OCI-LY3 (cell line): ENCODE measurements around the gene TM4SF20.

ENCODE experiments used
- H2AFZ ChIP-seq: fragments of 200-600, 300-600 bp; shearing (Covaris generic); 2 replicates; pipeline ENCODE4 v1.6.0; 2014; ENCODE audit warnings: antibody characterized with exemption, low read depth, low read length
- H3K27ac ChIP-seq: fragments of 200-600, 300-600 bp; sonication (generic); 2 replicates; pipeline ENCODE4 v1.5.1; 2014; ENCODE audit warnings: mild to moderate bottlenecking, low read length, moderate library complexity, mixed read lengths
- H3K27me3 ChIP-seq: fragments of 200-600, 300-600 bp; sonication (generic); 2 replicates; pipeline ENCODE4 v1.6.1; 2014; ENCODE audit warnings: low read depth, low read length, mixed read lengths
- H3K36me3 ChIP-seq: fragments of 200-600, 300-600 bp; sonication (generic); replicated peaks from 2 replicates; pipeline ENCODE3; 2014; ENCODE audit warnings: low read depth, low read length, mixed read lengths
- H3K4me1 ChIP-seq: fragments of 300-600, 200-600 bp; sonication (generic); 2 replicates; pipeline ENCODE4 v1.6.1; 2014; ENCODE audit warnings: low read length, mixed read lengths
- H3K4me2 ChIP-seq: fragments of 200-600, 300-600 bp; sonication (generic); 2 replicates; pipeline ENCODE4 v1.6.1; 2014; ENCODE audit warnings: low read length, mixed read lengths
- H3K4me3 ChIP-seq: fragments of 300-600, 200-600 bp; sonication (generic); 2 replicates; pipeline ENCODE4 v1.5.1; 2014; ENCODE audit warnings: antibody characterized with exemption, mild to moderate bottlenecking, low read length, moderate library complexity
- H3K79me2 ChIP-seq: fragments of 300-600, 200-600 bp; shearing (Covaris generic); 2 replicates; pipeline ENCODE4 v1.6.1; 2014; ENCODE audit warnings: mild to moderate bottlenecking, low read length, mixed read lengths
- H3K9ac ChIP-seq: fragments of 300-600, 200-600 bp; shearing (Covaris generic); 2 replicates; pipeline ENCODE4 v1.6.0; 2014; ENCODE audit warnings: mild to moderate bottlenecking, low read length, moderate library complexity
- H3K9me3 ChIP-seq: fragments of 200-600, 300-600 bp; shearing (Covaris generic); 2 replicates; pipeline ENCODE4 v1.6.1; 2014; ENCODE audit warnings: low read length, mixed read lengths; ENCODE audit not compliant: insufficient read depth
- H4K20me1 ChIP-seq: fragments of 200-600, 300-600 bp; sonication (generic); 2 replicates; pipeline ENCODE4 v1.6.1; 2016; ENCODE audit warnings: low read length, mixed read lengths; ENCODE audit not compliant: insufficient read depth
- EZH2phosphoT487 ChIP-seq: fragments of 200-600 bp; shearing (Covaris generic); IDR thresholded peaks from 2 replicates; pipeline ENCODE4 v1.6.1; 2018; ENCODE audit warnings: antibody characterized with exemption, mixed run types, low read depth
- TF ChIP-seq, protein P1 (sequence below): fragments of 200-600, 300-600 bp; sonication (generic); IDR thresholded peaks from 2 replicates; pipeline ENCODE4 v1.5.1; 2014; ENCODE audit warnings: antibody characterized with exemption, low read length, low read depth

TM4SF20 gene

DNA sequence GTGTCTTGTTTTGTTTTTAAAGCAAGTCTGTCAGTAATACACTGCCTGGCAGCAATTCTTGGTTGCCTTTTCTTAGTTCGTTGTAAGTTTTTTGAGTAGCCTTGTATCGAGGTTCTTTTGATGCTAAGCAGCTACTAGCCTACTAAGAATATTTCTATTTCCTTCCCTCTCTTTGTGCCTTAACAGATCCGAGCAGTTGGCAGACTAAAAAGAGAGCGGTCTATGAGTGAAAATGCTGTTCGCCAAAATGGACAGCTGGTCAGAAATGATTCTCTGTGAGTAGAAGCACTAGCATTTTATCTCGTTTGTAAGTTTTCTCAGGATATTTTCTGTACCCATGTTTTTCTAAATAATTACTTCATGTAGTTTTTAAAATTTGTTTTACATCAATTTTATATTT lies 39.0 kb downstream of the TM4SF20 start:
- Histone ChIP-seq H3K9ac (no peak overlapping the region), H3K4me3 (no peak overlapping the region), H3K4me1 (no peaks in the 10 kb centered on the region), H2AFZ (no peak overlapping the region), H3K4me2 (no peak overlapping the region), H3K79me2 (no peaks in the 10 kb centered on the region), H3K27ac (no peak overlapping the region), H3K36me3 (peaks cover 4% of the 10 kb centered on the region), H3K9me3 (no peaks in the 10 kb centered on the region), H3K27me3 (no peaks in the 10 kb centered on the region), H4K20me1 (no peaks in the 10 kb centered on the region)
- no peak for TF ChIP-seq EZH2phosphoT487
- TF ChIP-seq, protein P1, sequence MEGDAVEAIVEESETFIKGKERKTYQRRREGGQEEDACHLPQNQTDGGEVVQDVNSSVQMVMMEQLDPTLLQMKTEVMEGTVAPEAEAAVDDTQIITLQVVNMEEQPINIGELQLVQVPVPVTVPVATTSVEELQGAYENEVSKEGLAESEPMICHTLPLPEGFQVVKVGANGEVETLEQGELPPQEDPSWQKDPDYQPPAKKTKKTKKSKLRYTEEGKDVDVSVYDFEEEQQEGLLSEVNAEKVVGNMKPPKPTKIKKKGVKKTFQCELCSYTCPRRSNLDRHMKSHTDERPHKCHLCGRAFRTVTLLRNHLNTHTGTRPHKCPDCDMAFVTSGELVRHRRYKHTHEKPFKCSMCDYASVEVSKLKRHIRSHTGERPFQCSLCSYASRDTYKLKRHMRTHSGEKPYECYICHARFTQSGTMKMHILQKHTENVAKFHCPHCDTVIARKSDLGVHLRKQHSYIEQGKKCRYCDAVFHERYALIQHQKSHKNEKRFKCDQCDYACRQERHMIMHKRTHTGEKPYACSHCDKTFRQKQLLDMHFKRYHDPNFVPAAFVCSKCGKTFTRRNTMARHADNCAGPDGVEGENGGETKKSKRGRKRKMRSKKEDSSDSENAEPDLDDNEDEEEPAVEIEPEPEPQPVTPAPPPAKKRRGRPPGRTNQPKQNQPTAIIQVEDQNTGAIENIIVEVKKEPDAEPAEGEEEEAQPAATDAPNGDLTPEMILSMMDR = no peak

DNA sequence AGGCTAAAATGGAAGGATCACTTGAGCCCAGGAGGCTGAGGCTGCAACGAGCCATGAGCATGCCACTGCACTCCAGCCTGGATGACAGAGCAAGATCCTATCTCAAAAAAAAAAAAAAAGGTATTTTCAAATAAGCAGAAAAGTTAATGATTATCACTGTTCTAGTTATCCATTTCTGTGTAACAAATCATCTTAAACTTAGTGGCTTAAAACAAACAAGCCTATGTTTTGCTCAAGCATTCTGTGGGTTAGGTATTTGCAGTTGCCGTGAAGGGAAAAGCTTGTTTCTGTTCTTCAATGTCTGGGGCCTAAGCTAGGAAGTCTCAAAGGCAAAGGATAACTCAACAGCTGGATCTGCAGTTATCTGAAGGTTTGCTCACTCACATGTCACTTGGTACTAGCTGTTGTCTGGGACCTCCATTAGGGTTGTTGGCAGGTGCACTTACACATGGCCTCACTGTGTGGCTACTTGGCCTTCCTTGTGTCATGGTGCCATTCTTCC lies 40.0 kb downstream of the TM4SF20 start:
- H3K4me3 ChIP-seq = no peak overlapping the region
- H3K9me3 ChIP-seq = no peaks in the 10 kb centered on the region
- TF ChIP-seq, protein P1 = no peak
- no peak for TF ChIP-seq EZH2phosphoT487
- no peak overlapping the region for H3K9ac ChIP-seq
- no peak overlapping the region for H3K27ac ChIP-seq
- no peaks in the 10 kb centered on the region for H3K4me1 ChIP-seq
- no peaks in the 10 kb centered on the region for H3K79me2 ChIP-seq
- H4K20me1 ChIP-seq = no peaks in the 10 kb centered on the region
- H2AFZ ChIP-seq = no peak overlapping the region
- H3K27me3 ChIP-seq = no peaks in the 10 kb centered on the region
- H3K36me3 ChIP-seq = peaks cover 8% of the 10 kb centered on the region
- H3K4me2 ChIP-seq = no peak overlapping the region

DNA sequence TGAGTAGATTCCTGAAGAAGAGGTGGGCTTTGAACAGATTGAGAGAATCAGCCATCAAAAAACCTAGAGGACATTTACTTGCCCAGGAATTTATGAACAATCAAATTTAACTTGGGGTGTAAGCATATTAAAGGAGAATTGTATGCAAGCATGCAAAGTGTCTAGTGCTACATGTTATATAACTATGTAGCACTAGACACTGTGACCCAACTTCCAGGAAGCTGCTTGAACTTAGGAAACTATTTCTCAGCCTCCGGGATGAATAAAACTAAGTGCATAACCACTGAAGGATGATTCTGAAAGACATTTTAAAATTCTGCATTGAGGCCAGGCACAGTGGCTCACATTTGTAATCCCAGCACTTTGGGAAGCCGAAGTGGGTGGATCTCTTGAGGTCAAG lies 41.7 kb downstream of the TM4SF20 start:
- no peak overlapping the region for H3K4me3 ChIP-seq
- no peak overlapping the region for H2AFZ ChIP-seq
- H3K79me2 ChIP-seq = no peaks in the 10 kb centered on the region
- H3K9me3 ChIP-seq = no peaks in the 10 kb centered on the region
- H3K36me3 ChIP-seq = peaks cover 8% of the 10 kb centered on the region
- H3K4me2 ChIP-seq = no peak overlapping the region
- no peak overlapping the region for H3K9ac ChIP-seq
- H4K20me1 ChIP-seq = no peaks in the 10 kb centered on the region
- no peak overlapping the region for H3K27ac ChIP-seq
- TF ChIP-seq, protein P1 = no peak
- TF ChIP-seq EZH2phosphoT487 = no peak
- no peaks in the 10 kb centered on the region for H3K4me1 ChIP-seq
- H3K27me3 ChIP-seq = no peaks in the 10 kb centered on the region

DNA sequence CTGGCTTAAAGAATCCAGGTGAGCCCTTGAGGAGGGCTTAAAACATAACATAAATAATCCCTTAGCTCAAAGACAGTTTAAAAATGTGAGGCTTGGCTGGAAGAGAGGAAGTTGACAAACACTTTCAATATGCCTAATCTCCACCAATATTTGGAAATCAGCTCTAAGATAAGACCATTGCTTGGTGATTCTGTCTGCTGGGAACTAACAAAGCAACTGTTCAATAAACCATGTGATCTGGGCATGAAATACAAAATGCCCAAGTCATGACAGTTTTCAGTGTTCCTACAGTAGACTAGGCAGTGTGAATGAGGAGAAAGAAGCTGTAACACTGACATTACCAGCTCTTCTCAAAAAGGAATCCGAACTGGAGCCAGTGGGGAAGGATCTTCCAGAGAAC lies 43.4 kb downstream of the TM4SF20 start:
- Histone ChIP-seq H3K4me1 (no peaks in the 10 kb centered on the region), H3K36me3 (peaks cover 8% of the 10 kb centered on the region), H3K79me2 (no peaks in the 10 kb centered on the region; the same call in 1 of the 2 replicates), H3K9ac (no peak overlapping the region), H3K27ac (no peak overlapping the region), H3K27me3 (no peaks in the 10 kb centered on the region), H3K4me3 (no peak overlapping the region), H3K9me3 (no peaks in the 10 kb centered on the region), H3K4me2 (no peak overlapping the region), H4K20me1 (no peaks in the 10 kb centered on the region), H2AFZ (no peak overlapping the region)
- TF ChIP-seq, protein P1 = no peak
- no peak for TF ChIP-seq EZH2phosphoT487
